A172 (cell line): ENCODE results near the gene RPL13. TPM values are rescaled to one million over a fixed set of nuclear protein-coding genes. Genes with fewer than 3 reads are reported as not detected.
A peak's percentile ranks its signal among the peaks of the same experiment; 100 is the strongest.

Experiments
- DNase-seq: peaks from one replicate; pipeline ENCODE4 v3.0.0-alpha.2; 2015; ENCODE audit warnings: low spot score
- total RNA-seq: library from RNA; depleted of rRNA; stranded (reverse); fragments of >200 nt; shearing (Covaris generic); gene quantifications from 2 replicates; pipeline ENCODE4 v1.2.3, GENCODE V29; 2014

Gene RPL13
- total RNA-seq, 1 experiment from 2014 or later, result 5,553 TPM

- DNase-seq, result no peak
Observed at GRCh38 chr16:89545044-89545830, 15.2 kb upstream of the RPL13 start.

GRCh38 chr16:89545831-89546574, 14.5 kb upstream of the RPL13 start:
- no peak for DNase-seq

GRCh38 chr16:89546781-89547180, 13.7 kb upstream of the RPL13 start:
- DNase-seq, result no peak

DNA sequence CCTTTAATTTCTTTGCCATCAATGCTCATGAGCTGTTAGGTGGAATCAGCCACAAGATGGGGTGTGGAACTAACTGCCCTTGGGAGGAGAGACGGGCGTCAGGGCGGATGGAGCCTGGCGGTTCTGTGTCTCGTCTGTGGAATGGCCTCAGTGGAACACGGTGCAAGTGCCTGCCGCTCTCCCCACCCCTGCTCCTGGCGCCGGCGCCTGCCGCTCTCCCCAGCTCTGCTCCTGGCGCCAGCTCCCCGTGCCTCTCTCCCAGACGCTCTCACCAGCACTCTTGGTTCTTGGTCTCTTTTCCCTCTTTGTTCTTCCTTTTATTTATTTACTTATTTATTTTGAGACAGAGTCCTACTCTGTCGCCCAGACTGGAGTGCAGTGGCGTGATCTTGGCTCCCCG, 13.2 kb upstream of the RPL13 start:
- DNase-seq, result no peak

DNA sequence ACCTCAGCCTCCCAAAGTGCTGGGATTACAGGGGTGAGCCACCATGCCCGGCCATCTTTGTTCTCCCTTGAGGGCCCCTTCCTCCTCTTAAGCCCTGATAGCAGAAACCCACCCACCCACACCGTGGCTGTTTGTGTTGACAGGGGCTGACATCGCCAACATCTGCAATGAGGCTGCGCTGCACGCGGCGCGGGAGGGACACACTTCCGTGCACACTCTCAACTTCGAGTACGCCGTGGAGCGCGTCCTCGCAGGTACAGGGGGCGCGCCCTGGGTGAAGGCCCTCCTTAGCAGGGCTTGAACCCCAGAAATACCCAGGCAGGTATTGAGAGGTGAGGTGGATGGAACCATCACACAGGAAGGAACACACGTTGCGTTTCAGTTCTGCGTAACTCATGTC, 12.6 kb upstream of the RPL13 start:
- no peak for DNase-seq

- no peak for DNase-seq
Observed at GRCh38 chr16:89548344-89549006, 12.0 kb upstream of the RPL13 start.

- no peak for DNase-seq
Observed at GRCh38 chr16:89549007-89549700, 11.3 kb upstream of the RPL13 start.

DNA sequence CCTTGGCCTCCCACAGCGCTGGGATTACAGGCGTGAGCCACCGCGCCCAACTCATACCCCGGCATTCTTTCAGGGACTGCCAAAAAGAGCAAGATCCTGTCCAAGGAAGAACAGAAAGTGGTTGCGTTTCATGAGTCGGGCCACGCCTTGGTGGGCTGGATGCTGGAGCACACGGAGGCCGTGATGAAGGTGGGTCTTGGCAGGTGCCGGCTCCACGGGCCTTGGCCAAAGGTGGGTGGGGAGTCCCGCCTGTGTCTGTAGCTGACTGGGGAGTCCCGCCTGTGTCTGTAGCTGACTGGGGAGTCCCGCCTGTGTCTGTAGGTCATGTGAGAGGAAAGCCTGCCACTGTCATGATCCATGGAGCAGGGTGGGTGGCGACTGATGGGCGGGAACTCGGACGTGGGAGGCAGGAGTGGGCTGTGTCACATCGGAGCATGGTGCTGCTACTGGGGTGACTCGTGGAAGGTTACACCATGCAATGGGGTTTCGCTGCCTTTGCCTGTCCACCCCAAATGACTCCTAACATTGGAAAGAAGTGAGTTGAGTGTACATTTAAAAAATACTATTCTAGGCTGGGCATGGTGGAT, 10.0 kb upstream of the RPL13 start:
- peak; percentile 23 for DNase-seq

DNA sequence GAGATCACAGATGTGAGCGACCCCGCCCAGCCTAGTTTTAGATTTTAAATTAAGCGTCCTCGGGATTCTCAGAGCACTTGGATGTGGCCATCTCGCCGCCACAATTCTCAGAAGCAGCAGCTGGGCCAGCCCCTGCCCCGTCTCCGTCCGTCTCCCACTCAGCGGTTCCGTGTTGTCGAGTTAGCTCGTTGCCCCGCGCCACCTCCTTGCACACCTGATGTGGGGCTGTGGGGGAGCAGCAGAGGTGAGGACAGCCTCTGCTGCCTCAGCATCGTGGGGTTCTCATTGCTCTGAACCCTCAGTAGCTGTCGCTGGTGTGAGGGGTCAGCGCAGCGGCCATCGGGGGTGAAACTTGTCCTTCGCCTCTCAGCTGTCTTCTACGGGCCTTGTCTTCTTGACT, 8.2 kb upstream of the RPL13 start:
- DNase-seq, result no peak

- DNase-seq, result no peak
Observed at GRCh38 chr16:89552913-89553312, 7.6 kb upstream of the RPL13 start.

- no peak for DNase-seq
Observed at GRCh38 chr16:89553733-89554132, 6.7 kb upstream of the RPL13 start.

- DNase-seq, result no peak
Observed at GRCh38 chr16:89554343-89554742, 6.1 kb upstream of the RPL13 start.

DNA sequence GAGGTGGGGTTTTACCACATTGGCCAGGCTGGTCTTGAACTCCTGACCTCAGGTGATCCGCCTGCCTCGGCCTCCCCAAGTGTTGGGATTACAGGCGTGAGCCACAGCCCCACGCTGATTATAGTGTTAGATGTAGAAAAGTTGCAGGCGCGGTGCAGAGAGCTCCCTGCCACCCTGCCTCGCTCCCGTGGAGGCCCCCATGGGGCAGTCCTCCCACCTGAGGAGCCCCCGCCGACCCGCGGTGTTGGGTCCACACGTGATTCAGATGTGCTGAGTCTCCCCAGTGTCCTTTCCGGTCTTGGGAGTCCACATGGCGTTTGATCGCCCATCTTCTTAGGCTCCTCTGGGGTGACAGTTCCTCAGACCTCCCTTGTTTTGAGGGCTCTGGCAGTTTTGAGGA, 5.2 kb upstream of the RPL13 start:
- DNase-seq, result no peak

DNA sequence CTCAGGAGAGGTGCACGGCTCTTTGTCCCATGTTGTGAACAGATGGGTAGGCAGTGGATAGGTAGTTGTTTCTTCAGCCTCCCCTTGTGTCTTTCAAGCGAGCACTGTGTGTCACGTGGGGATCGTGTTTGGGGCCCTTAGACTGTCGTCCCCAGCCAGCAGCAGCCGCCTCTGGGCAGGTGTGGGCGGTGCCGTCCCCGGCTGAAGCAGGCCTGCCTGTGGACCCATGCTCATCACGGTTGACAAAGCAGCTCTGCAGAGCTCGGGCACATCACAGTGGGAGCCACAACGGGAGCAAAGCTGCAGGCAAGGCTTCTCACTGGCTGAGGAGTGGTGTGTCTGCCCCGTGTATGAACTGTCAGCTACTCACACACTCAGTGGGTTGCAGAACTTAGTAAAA, 4.7 kb upstream of the RPL13 start:
- DNase-seq, result no peak

- DNase-seq, result peak; percentile 66
Observed at GRCh38 chr16:89556750-89557689, 3.5 kb upstream of the RPL13 start.

- DNase-seq, result no peak
Observed at GRCh38 chr16:89557690-89558490, 2.6 kb upstream of the RPL13 start.

DNA sequence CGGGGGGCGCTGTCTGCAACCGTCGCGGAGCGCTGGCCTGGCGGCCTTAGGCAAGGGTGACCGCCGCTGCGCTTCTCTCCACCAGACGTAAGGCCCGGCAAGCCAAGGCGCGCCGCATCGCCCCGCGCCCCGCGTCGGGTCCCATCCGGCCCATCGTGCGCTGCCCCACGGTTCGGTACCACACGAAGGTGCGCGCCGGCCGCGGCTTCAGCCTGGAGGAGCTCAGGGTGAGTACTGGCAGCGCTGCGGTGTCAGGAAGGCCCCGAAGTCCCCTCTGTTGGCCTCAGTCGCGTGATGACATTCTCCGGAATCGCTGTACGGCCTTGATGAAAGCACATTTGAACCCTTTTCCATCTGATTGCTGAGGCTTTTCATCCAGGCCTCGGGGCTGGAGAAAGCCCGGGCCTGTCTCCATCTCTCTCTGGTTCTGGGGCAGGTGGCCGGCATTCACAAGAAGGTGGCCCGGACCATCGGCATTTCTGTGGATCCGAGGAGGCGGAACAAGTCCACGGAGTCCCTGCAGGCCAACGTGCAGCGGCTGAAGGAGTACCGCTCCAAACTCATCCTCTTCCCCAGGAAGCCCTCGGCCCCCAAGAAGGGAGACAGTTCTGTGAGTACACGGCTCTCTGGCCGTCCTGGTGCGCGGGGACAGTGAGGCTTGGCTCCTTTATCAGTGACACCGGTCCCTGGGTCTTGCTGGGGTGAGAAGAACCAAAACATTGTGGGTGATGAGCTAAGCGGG, 831 bp downstream of the RPL13 start:
- peak; percentile 16 for DNase-seq

GRCh38 chr16:89561884-89562599, 1.6 kb downstream of the RPL13 start:
- DNase-seq, result no peak
